ENCODE results near the gene DBT. TPM values are rescaled to one million over a fixed set of nuclear protein-coding genes. Genes with fewer than 3 reads are reported as not detected.
A peak's percentile ranks its signal among the peaks of the same experiment; 100 is the strongest.

DBT gene
- total RNA-seq, 4 donors from 2014 or later: 6.4 to 9.9 (median 8.2) TPM

DNA sequence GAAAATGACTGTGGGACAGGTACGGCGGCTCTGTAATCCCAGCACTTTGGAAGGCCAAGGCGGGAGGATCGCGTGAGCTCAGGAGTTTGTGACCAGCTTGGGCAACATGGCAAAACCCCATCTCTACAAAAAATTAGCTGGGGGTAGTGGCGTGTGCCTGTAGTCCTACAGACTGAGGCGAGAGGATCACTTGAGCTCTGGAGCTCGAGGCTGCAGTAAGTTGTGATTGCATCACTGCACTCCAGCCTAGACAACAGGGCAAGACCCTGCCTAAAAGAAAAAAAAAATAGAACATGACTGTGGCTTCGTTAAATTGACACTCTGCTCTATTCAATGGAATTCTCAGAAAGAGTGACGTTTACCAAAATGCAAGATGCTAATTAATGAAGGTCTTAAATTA is 3.9 kb upstream of the DBT start:
- 61 to 74% methylated on average over 10 of the region's 10 CpGs for WGBS, 2 donors
- no peak overlapping the region for H3K4me3 ChIP-seq (ENCODE audit: low read depth, poor library complexity, severe bottlenecking)
- no peak for DNase-seq (ENCODE audit: low spot score in 2 of 2)
- intact Hi-C loops (cut with DNase I; ENCODE audit: low total_unique reads): no loop called here
- TF ChIP-seq, protein P1, sequence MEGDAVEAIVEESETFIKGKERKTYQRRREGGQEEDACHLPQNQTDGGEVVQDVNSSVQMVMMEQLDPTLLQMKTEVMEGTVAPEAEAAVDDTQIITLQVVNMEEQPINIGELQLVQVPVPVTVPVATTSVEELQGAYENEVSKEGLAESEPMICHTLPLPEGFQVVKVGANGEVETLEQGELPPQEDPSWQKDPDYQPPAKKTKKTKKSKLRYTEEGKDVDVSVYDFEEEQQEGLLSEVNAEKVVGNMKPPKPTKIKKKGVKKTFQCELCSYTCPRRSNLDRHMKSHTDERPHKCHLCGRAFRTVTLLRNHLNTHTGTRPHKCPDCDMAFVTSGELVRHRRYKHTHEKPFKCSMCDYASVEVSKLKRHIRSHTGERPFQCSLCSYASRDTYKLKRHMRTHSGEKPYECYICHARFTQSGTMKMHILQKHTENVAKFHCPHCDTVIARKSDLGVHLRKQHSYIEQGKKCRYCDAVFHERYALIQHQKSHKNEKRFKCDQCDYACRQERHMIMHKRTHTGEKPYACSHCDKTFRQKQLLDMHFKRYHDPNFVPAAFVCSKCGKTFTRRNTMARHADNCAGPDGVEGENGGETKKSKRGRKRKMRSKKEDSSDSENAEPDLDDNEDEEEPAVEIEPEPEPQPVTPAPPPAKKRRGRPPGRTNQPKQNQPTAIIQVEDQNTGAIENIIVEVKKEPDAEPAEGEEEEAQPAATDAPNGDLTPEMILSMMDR (IDR thresholded peaks at IDR 0.05): no peak
- TF ChIP-seq POLR2A (IDR thresholded peaks at IDR 0.05): no peak

DNA sequence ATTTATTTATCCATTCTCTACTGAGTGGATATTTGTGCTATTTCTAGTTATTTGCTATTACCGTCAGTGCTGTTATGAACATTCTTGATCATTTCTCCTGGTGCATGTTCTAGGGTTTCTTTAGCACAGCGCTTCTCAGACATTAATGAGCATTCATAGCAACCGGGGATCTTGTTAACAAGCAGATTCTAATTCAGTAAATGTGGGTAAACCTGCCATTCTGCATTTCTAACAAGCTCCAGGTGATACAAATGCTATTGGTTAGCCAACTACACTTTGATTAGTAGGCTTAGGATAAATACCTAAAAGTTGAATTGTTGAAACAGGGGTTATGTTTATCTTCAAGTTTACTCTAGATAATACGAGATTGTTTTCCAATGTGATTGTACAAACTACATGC is 3.3 kb upstream of the DBT start:
- intact Hi-C loops (cut with DNase I; ENCODE audit: low total_unique reads): no loop called here
- H3K4me3 ChIP-seq (ENCODE audit: low read depth, poor library complexity, severe bottlenecking): no peak overlapping the region
- no peak for TF ChIP-seq POLR2A (IDR thresholded peaks at IDR 0.05)
- TF ChIP-seq, protein P1 (IDR thresholded peaks at IDR 0.05): no peak
- 46 to 61% methylated on average over 4 of the region's 4 CpGs for WGBS, 2 donors
- no peak for DNase-seq (ENCODE audit: low spot score in 2 of 2)

DNA sequence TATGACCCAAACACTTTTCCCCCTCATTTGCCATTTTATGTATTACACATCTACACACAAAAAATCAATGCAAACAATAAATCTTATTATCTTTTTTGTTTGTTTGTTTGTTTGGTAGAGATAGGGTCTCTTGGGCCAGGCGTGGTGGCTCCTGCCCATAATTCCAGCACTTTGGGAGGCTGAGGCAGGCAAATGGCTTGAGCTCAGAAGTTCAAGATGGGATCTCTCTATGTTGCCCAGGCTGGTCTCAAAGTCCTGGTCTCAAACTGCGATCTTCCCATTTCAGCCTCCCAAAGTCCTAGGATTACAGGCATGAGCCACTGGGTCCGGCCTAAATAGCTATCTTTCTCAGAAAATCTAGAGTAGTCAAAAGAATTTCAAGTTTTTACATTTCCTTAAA is 1.2 kb upstream of the DBT start:
- TF ChIP-seq, protein P1 (IDR thresholded peaks at IDR 0.05): no peak
- no peak for TF ChIP-seq POLR2A (IDR thresholded peaks at IDR 0.05)
- no peak overlapping the region for H3K4me3 ChIP-seq (ENCODE audit: low read depth, poor library complexity, severe bottlenecking)
- 96 to 100% methylated on average over 3 of the region's 3 CpGs for WGBS, 2 donors
- intact Hi-C loops (cut with DNase I; ENCODE audit: low total_unique reads): no loop called here
- DNase-seq (ENCODE audit: low spot score in 2 of 2): no peak

DNA sequence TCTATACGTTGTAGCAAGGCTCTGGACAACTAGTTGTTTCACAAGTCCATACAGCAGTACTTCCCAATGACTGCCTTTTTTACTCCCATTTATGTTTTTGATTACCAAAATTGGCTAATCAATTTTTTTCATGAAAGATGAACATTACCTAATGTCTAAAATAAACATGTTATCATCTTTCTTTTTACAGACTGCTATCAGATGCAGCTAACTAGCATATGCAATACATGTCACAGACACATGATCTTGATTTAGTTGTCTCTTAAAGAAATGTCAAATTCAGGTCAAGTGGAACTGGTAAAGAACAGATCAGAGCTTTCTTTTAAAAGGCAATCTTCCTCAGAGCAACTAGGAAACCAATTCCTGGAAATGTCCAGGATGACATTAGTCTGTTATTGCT is 630 bp upstream of the DBT start:
- no peak for DNase-seq (ENCODE audit: low spot score in 2 of 2)
- H3K4me3 ChIP-seq (ENCODE audit: low read depth, poor library complexity, severe bottlenecking): no peak overlapping the region
- 0% methylated on average over 1 of the region's 1 CpG for WGBS, 2 donors
- intact Hi-C loops (cut with DNase I; ENCODE audit: low total_unique reads): no loop called here
- no peak for TF ChIP-seq POLR2A (IDR thresholded peaks at IDR 0.05)
- TF ChIP-seq, protein P1 (IDR thresholded peaks at IDR 0.05): no peak

DNA sequence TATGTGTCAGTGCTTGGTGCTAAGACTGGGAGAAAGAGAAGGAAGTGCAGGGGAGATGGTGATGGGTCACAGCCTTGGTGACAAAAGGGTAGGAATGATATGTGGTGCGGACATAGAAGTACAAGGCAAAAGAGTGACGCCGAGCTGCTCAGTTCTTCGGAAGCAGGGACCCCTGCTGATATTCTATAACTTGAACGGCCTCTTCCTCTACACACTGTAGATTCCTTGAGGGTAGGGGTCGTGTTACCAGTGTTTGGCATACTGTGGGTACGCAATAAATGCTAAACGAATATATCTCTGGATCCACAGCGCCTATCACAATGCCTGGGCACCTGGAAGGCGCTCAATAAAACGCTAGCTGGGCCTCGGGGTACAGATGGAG is 488 bp downstream of the DBT start:
- intact Hi-C loops (cut with DNase I; ENCODE audit: low total_unique reads): no loop called here
- no peak for DNase-seq (ENCODE audit: low spot score in 2 of 2)
- TF ChIP-seq, protein P1 (IDR thresholded peaks at IDR 0.05): no peak
- TF ChIP-seq POLR2A (IDR thresholded peaks at IDR 0.05): no peak
- H3K4me3 ChIP-seq (ENCODE audit: low read depth, poor library complexity, severe bottlenecking): peak overlapping the region; percentile 67
- WGBS, 2 donors: 1 to 2% methylated on average over 10 to 12 of the region's 12 CpGs

DNA sequence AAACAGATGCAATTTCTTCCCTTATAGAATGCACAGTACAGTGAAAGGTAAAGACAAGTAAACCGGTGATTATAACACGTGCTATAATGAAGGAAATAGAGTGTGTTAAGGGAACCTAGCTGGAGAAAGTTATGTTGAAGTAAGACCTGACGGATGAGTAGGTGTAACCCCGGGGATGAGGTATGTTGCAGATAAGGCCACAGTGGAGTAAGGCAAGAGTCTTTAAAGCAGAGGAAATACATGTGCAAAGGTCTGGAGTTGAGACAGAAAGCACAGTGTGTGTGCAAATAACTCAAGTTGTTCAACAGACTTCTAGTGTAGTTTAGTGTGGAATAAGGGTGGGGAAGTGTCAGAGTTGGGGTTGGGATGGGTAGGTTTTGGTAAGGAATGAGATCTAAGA is 2.9 kb downstream of the DBT start:
- H3K4me3 ChIP-seq (ENCODE audit: low read depth, poor library complexity, severe bottlenecking): no peak overlapping the region
- intact Hi-C loops (cut with DNase I; ENCODE audit: low total_unique reads): no loop called here
- 78 to 82% methylated on average over 4 of the region's 4 CpGs for WGBS, 2 donors
- TF ChIP-seq, protein P1 (IDR thresholded peaks at IDR 0.05): no peak
- TF ChIP-seq POLR2A (IDR thresholded peaks at IDR 0.05): no peak
- DNase-seq (ENCODE audit: low spot score in 2 of 2): no peak

Data from lower leg skin (tissue), 4 donors.